ENCODE measurements around the gene NUSAP1.
A peak's percentile ranks its signal among the peaks of the same experiment; 100 is the strongest.

The NUSAP1 gene

DNA sequence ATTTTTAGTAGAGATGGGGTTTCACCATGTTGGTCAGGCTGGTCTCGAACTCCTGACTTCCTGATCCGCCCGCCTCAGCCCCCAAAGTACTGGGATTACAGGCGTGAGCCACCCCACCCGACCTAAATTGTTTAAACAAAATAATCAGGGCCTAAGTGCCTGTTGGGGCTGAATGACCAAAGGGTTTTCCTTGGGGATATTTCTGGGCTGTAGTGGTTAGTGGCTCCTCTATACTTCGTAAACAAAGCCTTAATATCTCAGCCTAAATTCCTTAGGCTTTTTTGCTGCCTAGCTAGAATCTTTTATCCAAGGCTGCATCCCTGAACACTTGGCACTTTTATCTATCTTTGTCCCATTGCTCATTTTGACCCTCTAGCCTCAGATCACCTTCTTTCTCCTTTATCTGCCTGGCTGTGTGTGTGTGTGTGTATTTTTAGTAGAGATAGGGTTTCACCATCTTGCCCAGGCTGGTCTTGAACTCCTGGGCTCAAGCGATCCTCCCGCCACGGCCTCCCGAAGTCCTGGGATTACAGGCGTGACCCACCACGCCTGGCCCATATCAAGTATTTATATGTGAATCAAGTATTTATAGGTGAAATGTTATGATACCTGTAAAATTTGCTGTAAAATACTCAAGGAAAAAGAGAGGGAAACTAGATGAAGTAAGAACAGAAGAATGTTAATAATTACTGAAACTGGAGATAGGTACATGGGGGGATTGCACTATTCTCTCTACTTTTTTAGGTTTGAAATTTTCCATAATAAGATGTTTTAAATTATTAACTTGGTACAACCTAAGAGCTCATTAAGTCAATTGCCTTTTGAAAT lies 1.8 kb downstream of the NUSAP1 start:
- no peak for DNase-seq

GRCh38 chr15:41336549-41336948 lies 3.9 kb downstream of the NUSAP1 start:
- no peak for DNase-seq

DNA sequence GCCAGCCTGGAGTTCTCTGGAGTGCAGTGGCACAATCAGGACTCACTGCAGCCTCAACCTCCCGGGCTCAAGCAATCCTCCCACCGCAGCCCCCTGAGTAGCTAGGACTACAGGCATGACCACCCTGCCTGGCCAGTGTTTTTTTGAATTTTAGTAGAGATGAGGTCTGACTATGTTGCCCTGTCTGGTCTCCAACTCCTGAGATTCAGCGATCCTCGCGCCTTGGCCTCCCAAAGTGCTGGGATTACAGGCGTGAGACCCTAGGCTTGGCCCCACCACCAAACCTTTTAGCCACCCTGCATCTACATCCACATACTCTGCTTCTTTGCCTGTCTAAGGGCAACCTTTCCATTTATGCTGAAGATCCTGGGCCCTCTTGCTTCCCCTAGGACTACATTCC lies 4.4 kb downstream of the NUSAP1 start:
- DNase-seq = no peak

DNA sequence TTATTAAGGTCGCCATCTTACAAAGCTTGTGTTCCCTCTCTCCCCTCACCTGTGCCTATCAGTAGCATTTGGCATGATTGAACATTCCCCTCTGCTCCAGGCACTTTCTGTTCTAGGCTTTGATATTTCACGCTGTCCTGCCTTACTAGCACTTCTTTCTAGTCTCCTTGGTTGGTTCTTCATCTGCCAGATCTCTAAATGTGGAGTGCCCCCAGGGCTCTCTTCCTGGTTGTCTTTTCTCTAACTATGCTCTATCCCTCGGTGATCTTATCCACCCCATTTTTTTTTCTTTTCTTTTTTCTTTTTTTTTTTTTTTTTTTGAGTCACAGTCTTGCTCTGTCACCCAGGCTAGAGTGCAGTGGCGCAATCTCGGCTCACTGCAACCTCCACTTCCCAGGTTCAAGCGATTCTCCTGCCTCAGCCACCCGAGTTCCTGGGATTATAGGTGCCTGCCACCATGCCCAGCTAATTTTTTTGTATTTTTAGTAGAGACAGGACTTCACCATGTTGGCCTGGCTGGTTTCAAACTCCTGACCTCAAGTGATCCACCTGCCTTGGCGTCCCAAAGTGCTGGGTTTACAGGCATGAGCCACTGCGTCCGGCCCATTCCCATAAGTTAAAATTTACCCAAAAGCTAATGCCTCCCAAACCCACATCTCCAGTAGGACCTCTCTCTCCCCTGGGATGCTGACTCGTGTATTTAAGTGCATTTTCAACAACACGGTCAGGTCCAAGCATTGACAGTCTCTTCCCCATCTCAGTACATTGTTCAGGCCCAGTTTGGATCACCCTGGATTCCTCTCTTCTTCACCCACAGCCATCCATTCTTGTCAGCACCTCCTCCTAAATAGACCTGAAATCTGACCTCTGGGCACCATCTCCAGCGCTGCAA lies 5.2 kb downstream of the NUSAP1 start:
- no peak for DNase-seq

GRCh38 chr15:41340189-41340695 lies 7.6 kb downstream of the NUSAP1 start:
- no peak for DNase-seq

DNA sequence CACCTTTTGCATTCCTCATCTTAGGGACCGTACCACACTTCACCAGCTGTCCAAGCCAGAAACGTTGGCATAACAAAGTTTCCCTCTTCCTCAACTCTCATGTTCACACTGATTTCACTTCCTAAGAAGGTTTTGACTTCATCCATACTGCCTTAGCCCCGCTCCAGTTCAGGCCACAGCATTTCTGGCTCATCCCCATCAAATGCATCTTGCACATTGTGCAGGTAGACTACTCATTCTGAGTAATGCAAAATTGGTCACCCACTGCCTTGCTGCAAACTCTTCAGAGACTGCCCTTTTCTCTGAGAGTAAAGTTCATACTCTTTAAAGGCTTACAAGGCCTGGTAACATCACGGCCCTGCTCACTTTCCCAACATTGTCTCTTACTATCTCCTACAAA lies 8.8 kb downstream of the NUSAP1 start:
- DNase-seq = no peak

DNA sequence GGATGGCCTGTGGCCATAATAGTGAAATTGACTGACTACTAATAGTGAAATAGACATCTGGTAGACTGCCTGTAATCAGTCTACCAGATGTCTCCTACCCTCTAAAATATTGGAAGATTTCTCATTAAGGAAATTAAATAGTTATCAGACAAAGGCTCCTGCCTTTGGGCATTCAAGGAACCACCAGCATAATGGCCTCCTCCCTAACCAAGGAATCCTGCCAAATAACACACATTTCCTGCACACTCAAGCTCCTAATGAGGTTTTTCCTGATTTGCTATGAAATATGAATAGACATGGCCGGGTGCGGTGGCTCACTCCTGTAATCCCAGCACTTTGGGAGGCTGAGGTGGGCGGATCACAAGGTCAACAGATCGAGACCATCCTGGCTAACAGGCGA lies 14.6 kb downstream of the NUSAP1 start:
- no peak for DNase-seq

GRCh38 chr15:41350057-41350717 lies 17.5 kb downstream of the NUSAP1 start:
- DNase-seq = no peak

DNA sequence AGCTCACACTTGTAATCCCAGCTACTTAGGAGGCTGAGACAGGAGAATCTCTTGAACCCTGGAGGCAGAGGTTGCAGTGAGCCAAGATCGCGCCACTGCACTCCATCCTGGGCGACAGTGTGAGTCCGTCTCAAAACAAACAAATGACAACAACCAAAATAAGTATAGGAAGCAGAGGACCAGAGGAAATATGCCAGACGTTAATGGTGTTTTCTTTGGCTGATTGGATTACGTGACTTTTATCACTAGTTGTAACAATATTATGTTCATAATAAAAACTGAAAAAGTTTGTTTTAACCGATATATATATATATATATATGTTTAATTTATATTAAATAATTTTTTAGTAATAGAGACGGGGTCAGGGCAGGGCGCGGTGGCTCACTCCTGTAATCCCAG lies 21.7 kb downstream of the NUSAP1 start:
- DNase-seq = no peak

GRCh38 chr15:41367418-41367817 lies 34.7 kb downstream of the NUSAP1 start:
- no peak for DNase-seq

- DNase-seq = no peak
Observed at GRCh38 chr15:41377978-41378377, 45.3 kb downstream of the NUSAP1 start.

- DNase-seq = peak; percentile 3
Observed at GRCh38 chr15:41383974-41384749, 51.5 kb downstream of the NUSAP1 start.

DNA sequence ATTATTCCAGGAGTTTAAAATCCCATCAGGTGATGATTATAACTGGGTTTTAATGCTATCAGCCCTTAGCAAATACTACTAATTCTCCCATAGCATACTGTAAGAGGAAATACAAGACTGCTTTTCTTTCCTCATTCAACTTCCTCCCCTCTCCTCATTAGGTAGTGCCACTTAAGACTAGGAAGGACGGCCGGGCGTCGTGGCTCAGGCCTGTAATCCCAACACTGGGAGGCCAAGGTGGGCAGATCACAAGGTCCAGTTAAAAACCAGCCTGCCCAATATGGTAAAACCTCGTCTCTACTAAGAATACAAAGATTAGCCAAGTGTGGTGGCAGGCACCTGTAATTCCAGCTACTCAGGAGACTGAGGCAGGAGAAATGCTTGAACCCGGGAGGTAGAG lies 55.0 kb downstream of the NUSAP1 start:
- no peak for DNase-seq

GRCh38 chr15:41392659-41393058 lies 60.0 kb downstream of the NUSAP1 start:
- no peak for DNase-seq

DNA sequence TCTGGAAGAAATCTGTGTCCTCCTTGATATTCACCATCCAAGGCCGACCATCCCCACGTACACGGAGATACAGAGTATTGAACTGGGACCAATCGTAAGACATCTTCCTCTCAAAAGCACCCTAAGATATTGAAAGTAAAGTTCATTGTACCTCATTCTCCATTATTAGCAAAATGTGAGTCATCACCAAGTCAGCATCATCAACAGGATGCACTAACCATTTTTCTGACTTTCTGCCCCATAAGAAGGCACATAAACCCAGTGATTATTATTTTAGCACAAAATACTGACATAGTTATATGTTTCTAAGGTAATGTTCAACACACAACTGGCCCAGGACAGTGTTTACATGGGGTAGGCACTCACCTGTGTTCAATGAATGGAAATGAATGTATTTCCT lies 62.2 kb downstream of the NUSAP1 start:
- no peak for DNase-seq

- DNase-seq = no peak
Observed at GRCh38 chr15:41396111-41396510, 63.4 kb downstream of the NUSAP1 start.

DNA sequence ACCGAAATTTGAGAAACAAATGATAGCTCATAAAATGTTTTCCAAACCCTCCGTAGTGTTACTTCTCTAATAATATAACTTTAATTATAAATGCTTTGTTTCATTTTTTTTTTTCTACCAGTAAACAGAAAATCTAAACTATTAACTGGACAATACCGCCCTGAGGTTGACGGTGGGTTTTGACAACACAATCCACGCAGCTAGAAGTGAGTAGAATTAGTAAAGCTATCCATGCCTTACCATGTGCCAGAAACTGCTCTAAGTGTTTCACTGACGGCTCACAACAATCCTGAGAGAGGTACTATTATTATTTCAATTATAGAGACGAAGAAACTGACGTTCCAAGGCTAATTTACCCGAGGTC lies 69.2 kb downstream of the NUSAP1 start:
- DNase-seq = no peak

GRCh38 chr15:41407341-41407740 lies 74.7 kb downstream of the NUSAP1 start:
- DNase-seq = no peak

DNA sequence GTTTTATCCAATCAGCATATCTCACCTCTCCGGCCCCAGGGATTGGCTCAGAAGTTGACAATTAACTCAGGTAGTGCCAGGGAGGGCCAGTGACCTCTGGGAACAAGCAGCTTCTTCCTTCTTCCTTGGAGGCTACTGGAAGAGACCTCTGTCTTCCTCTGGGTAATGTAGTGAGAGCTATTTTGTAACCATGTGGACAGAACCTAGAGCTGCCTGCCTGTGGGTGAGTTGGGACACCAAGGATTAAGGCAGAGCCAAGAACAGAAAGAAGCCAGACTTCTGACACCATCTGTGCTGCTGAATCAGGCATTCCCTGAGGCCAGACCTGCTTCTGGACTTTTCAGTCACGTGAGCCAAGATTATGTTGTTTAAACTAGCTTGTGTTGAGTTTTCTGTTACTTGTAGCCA lies 75.6 kb downstream of the NUSAP1 start:
- DNase-seq = no peak

GRCh38 chr15:41411031-41411430 lies 78.3 kb downstream of the NUSAP1 start:
- DNase-seq = no peak

DNA sequence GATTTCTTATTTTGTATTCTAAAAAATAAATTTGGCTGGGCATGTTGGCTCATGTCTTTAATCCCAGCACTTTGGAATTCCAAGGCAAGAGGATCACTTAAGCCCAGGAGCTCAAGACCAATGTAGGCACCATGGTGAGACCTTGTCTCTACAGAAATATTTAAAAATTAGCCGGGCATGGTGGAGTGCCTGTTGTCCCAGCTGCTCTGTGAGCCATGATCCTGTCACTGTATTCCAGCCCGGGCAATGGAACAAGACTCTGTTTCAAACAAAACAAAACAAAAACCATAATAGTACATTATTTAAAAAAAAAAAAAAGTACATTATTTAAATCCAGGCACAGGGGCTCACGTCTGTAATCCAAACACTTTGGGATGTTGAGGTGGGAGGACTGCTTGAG lies 78.8 kb downstream of the NUSAP1 start:
- no peak for DNase-seq

DNA sequence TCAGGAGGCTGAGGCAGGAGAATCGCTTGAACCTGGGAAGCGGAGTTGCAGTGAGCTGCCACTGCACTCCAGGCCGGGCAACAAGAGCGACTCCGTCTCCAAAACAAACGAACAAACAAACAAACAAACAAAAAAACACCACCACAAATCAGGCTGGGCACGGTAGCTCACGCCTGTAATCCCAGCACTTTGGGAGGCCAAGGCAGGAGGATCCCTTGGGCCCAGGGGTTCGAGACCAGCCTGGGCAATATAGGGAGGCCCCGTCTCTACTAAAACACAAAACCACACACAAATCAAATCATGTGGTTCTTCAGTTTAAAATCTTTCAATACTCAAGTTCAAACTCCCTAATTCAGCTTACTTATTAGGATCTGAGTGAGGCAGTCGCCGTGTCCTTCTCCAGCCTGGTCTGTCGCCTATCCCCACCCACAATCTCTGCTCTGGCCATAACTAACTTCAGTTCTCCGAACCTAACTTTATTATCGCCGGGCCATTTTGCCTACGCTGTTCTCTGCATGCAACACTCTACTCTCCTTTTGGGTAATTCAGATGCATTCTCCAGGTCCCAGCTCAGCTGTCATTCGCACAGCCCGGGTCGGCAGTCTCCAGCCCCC lies 83.6 kb downstream of the NUSAP1 start:
- no peak for DNase-seq

All from eye (tissue), 1 donor.